Activated CD4-positive, alpha-beta memory T cell treated with anti-CD3 and anti-CD28 coated beads, Interleukin-2, amount 10 ng/mL, durations not matched to agents 7 days and 5 days (primary cell): Measurements from ENCODE around the gene PRRT1. TPM values are rescaled to one million over a fixed set of nuclear protein-coding genes. Genes with fewer than 3 reads are reported as not detected.
"Not testable (repeated sequence)": the region's sequence is repeated elsewhere in the genome, so short reads cannot be mapped to it uniquely, and the experiment has no call there.

Experiments
- CTCF ChIA-PET: fragments of 350-600 bp; sonication (Branson Sonifier 250); formaldehyde crosslinking; loops from one replicate; lab custom pipeline; 2021; ENCODE audit warnings: antibody characterized with exemption, inconsistent platforms; lab: Charles Lee
- POLR2A ChIA-PET: fragments of 350-600 bp; sonication (Branson Sonifier 250); formaldehyde crosslinking; loops from one replicate; lab custom pipeline; 2021; ENCODE audit warnings: antibody characterized with exemption; lab: Charles Lee
- DNase-seq: peaks from one replicate; pipeline ENCODE4 v3.0.0-alpha.2; 2020
- H3K27ac Mint-ChIP-seq: one replicate; pipeline ENCODE4 v1.8.0; 2021; ENCODE audit warnings: mild to moderate bottlenecking, mixed read lengths
- H3K27me3 Mint-ChIP-seq: one replicate; pipeline ENCODE4 v1.8.0; 2021; ENCODE audit warnings: mixed read lengths
- H3K36me3 Mint-ChIP-seq: one replicate; pipeline ENCODE4 v1.8.0; 2021; ENCODE audit warnings: low read depth, mixed read lengths
- H3K4me1 Mint-ChIP-seq: one replicate; pipeline ENCODE4 v1.8.0; 2021; ENCODE audit warnings: mixed read lengths
- H3K4me3 Mint-ChIP-seq: one replicate; pipeline ENCODE4 v1.8.0; 2021; ENCODE audit warnings: mild to moderate bottlenecking, mixed read lengths
- H3K9me3 Mint-ChIP-seq: one replicate; pipeline ENCODE4 v1.8.0; 2021; ENCODE audit warnings: mixed read lengths
- total RNA-seq, 2 experiments: library from RNA; stranded (reverse); gene quantifications; one replicate each; pipeline ENCODE4 v1.2.3, GENCODE V29; 2021

The PRRT1 gene
- total RNA-seq, 2 experiments from 2014 or later = 0.13 to 0.28 TPM

- POLR2A ChIA-PET = interaction anchor here (0.7 to 10.5 kb wide), 10 partner anchors 13 to 781 kb away, joined by 3 to 155 read pairs (median 5); partner anchors contain the start of genes AGPAT1, ATF6B, DXO and FKBPL
- peaks cover 52% of the 10 kb centered on the region for H3K4me1 Mint-ChIP-seq
- H3K36me3 Mint-ChIP-seq = peaks cover 42% of the 10 kb centered on the region
- H3K27ac Mint-ChIP-seq = peak within 1 kb of the TSS; percentile 99
- H3K27me3 Mint-ChIP-seq = no peaks in the 10 kb centered on the region
- CTCF ChIA-PET = interaction anchor here (0.6 to 1.2 kb wide), 3 partner anchors 13 to 233 kb away, joined by 3 to 8 read pairs (median 4); partner anchors contain the start of genes NELFE and SKIC2
- peak; percentile 69 for DNase-seq
- H3K9me3 Mint-ChIP-seq = no peaks in the 10 kb centered on the region
- H3K4me3 Mint-ChIP-seq = peak within 1 kb of the TSS; percentile 100
These were observed 40.9 kb upstream of the PRRT1 start, which contains the start of gene GPSM3 for GRCh38 chr6:32192608-32193039. GPSM3 (minus strand) TSS chr6:32192643; CDS start chr6:32192513, 130 bp downstream.

- H3K4me3 Mint-ChIP-seq = peak overlapping the region; percentile 100
- no peaks in the 10 kb centered on the region for H3K27me3 Mint-ChIP-seq
- peaks cover 56% of the 10 kb centered on the region for H3K4me1 Mint-ChIP-seq
- ChIA-PET POLR2A (interaction anchor here (0.7 to 10.5 kb wide), 11 partner anchors 12 to 782 kb away, joined by 3 to 155 read pairs (median 7); partner anchors contain the start of genes AGPAT1, ATF6B, FKBPL and PSMB8), CTCF (interaction anchor here (0.6 to 1.2 kb wide), 3 partner anchors 13 to 233 kb away, joined by 3 to 8 read pairs (median 4); partner anchors contain the start of genes NELFE and SKIC2)
- no peak for DNase-seq
- H3K36me3 Mint-ChIP-seq = peaks cover 49% of the 10 kb centered on the region
- H3K9me3 Mint-ChIP-seq = no peaks in the 10 kb centered on the region
- peak overlapping the region; percentile 99 for H3K27ac Mint-ChIP-seq
These were observed 40.2 kb upstream of the PRRT1 start for GRCh38 chr6:32191696-32192607.

- Mint-ChIP-seq H3K27ac (peak overlapping the region; percentile 99), H3K4me1 (peaks cover 61% of the 10 kb centered on the region), H3K27me3 (no peaks in the 10 kb centered on the region), H3K36me3 (peaks cover 57% of the 10 kb centered on the region), H3K9me3 (no peaks in the 10 kb centered on the region), H3K4me3 (peak overlapping the region; percentile 100)
- CTCF ChIA-PET = interaction anchor here (1.2 kb wide), 1 partner anchor 11 kb away, joined by 6 read pairs; no protein-coding TSS in a partner anchor
- POLR2A ChIA-PET = interaction anchor here (0.7 to 10.5 kb wide), 8 partner anchors 12 to 1081 kb away, joined by 3 to 155 read pairs (median 4); partner anchors contain the start of genes AGPAT1, ATF6B, DXO and FKBPL
- DNase-seq = no peak
These were observed 39.4 kb upstream of the PRRT1 start for GRCh38 chr6:32190911-32191677.

GRCh38 chr6:32190054-32190851, 38.5 kb upstream of the PRRT1 start, which contains the start of gene PBX2:
PBX2 (minus strand) TSS chr6:32190202; CDS start chr6:32189915, 287 bp downstream.
- no peaks in the 10 kb centered on the region for H3K9me3 Mint-ChIP-seq
- peak; percentile 89 for DNase-seq
- CTCF ChIA-PET = interaction anchor here (1.2 kb wide), 1 partner anchor 11 kb away, joined by 6 read pairs; no protein-coding TSS in a partner anchor
- H3K4me3 Mint-ChIP-seq = peak within 1 kb of the TSS; percentile 100
- no peaks in the 10 kb centered on the region for H3K27me3 Mint-ChIP-seq
- peaks cover 65% of the 10 kb centered on the region for H3K36me3 Mint-ChIP-seq
- peaks cover 66% of the 10 kb centered on the region for H3K4me1 Mint-ChIP-seq
- POLR2A ChIA-PET = interaction anchor here (0.6 to 10.5 kb wide), 8 partner anchors 11 to 1081 kb away, joined by 3 to 155 read pairs (median 4); partner anchors contain the start of genes AGPAT1, ATF6B, DXO and FKBPL
- peak within 1 kb of the TSS; percentile 99 for H3K27ac Mint-ChIP-seq

- H3K4me1 Mint-ChIP-seq = peaks cover 61% of the 10 kb centered on the region
- POLR2A ChIA-PET = interaction anchor here (0.6 to 10.5 kb wide), 4 partner anchors 10 to 782 kb away, joined by 3 to 155 read pairs (median 8); partner anchors contain the start of genes AGPAT1, ATF6B and RNF5
- H3K27ac Mint-ChIP-seq = peak overlapping the region; percentile 77
- H3K27me3 Mint-ChIP-seq = no peaks in the 10 kb centered on the region
- no peaks in the 10 kb centered on the region for H3K9me3 Mint-ChIP-seq
- CTCF ChIA-PET = interaction anchor here (1.2 kb wide), 1 partner anchor 10 kb away, joined by 6 read pairs; no protein-coding TSS in a partner anchor
- no peak for DNase-seq
- H3K36me3 Mint-ChIP-seq = peaks cover 65% of the 10 kb centered on the region
- H3K4me3 Mint-ChIP-seq = peak overlapping the region; percentile 86
These were observed 38.0 kb upstream of the PRRT1 start for GRCh38 chr6:32189742-32190053.

- Mint-ChIP-seq H3K27me3 (no peaks in the 10 kb centered on the region), H3K36me3 (peaks cover 67% of the 10 kb centered on the region), H3K9me3 (no peaks in the 10 kb centered on the region), H3K4me1 (peaks cover 56% of the 10 kb centered on the region), H3K4me3 (peak overlapping the region; percentile 86), H3K27ac (peak overlapping the region; percentile 77)
- no peak for DNase-seq
- ChIA-PET POLR2A (interaction anchor here (1.1 to 10.5 kb wide), 2 partner anchors 10 to 782 kb away, joined by 3 to 155 read pairs; partner anchors contain the start of genes AGPAT1 and RNF5), CTCF (no interaction called here)
These were observed 37.5 kb upstream of the PRRT1 start for GRCh38 chr6:32189069-32189741.

GRCh38 chr6:32188381-32189068, 36.8 kb upstream of the PRRT1 start:
- Mint-ChIP-seq H3K4me1 (peaks cover 50% of the 10 kb centered on the region), H3K9me3 (no peaks in the 10 kb centered on the region), H3K4me3 (peak overlapping the region; percentile 86), H3K36me3 (peaks cover 73% of the 10 kb centered on the region), H3K27me3 (no peaks in the 10 kb centered on the region), H3K27ac (peak overlapping the region; percentile 77)
- ChIA-PET CTCF (interaction anchor here (0.5 kb wide), 1 partner anchor 1382 kb away, joined by 3 read pairs; no protein-coding TSS in a partner anchor), POLR2A (interaction anchor here (1.1 to 10.5 kb wide), 2 partner anchors 9 to 783 kb away, joined by 3 to 155 read pairs; partner anchors contain the start of genes AGPAT1 and RNF5)
- DNase-seq = no peak

- not testable (repeated sequence) for DNase-seq, H3K27me3 Mint-ChIP-seq, H3K9me3 Mint-ChIP-seq
- Mint-ChIP-seq H3K4me3 (peak overlapping the region; percentile 41), H3K36me3 (peaks cover 77% of the 10 kb centered on the region), H3K27ac (peak overlapping the region; percentile 91), H3K4me1 (peaks cover 43% of the 10 kb centered on the region)
- ChIA-PET CTCF (interaction anchor here (0.5 kb wide), 1 partner anchor 1383 kb away, joined by 3 read pairs; no protein-coding TSS in a partner anchor), POLR2A (interaction anchor here (10.5 kb wide), 1 partner anchor 8 kb away, joined by 155 read pairs; the partner anchor contains the start of genes AGPAT1 and RNF5)
These were observed 36.1 kb upstream of the PRRT1 start for GRCh38 chr6:32187725-32188380.

GRCh38 chr6:32187009-32187709, 35.4 kb upstream of the PRRT1 start:
- POLR2A ChIA-PET = interaction anchor here (10.5 kb wide), 1 partner anchor 8 kb away, joined by 155 read pairs; the partner anchor contains the start of genes AGPAT1 and RNF5
- peaks cover 75% of the 10 kb centered on the region for H3K36me3 Mint-ChIP-seq
- H3K9me3 Mint-ChIP-seq = no peaks in the 10 kb centered on the region
- no peaks in the 10 kb centered on the region for H3K27me3 Mint-ChIP-seq
- DNase-seq = no peak
- peaks cover 43% of the 10 kb centered on the region for H3K4me1 Mint-ChIP-seq
- CTCF ChIA-PET = no interaction called here
- peak overlapping the region; percentile 41 for H3K4me3 Mint-ChIP-seq
- H3K27ac Mint-ChIP-seq = peak overlapping the region; percentile 91
